K562 (cell line): ENCODE measurements around the gene PLCL2.

Experiments
- EGR1 ChIP-seq: fragments of 450-650 bp; conservative IDR thresholded peaks from 2 replicates; pipeline ENCODE4 v1.6.1; 2017; ENCODE audit warnings: mild to moderate bottlenecking
- ETV5 ChIP-seq: sonication (generic); formaldehyde crosslinking; IDR thresholded peaks from 2 replicates; pipeline ENCODE4 v1.4.0; 2020; ENCODE audit warnings: low read depth, mild to moderate bottlenecking, missing genetic modification reagents
- POLR2A ChIP-seq: fragments of 450-650 bp; conservative IDR thresholded peaks from 2 replicates; pipeline ENCODE4 v1.6.1; 2016
- POLR2AphosphoS5 ChIP-seq: IDR thresholded peaks from 2 replicates; pipeline ENCODE4 v1.6.1; 2011; ENCODE audit warnings: mild to moderate bottlenecking, low read depth, low read length, moderate library complexity; ENCODE audit not compliant: control insufficient read depth, insufficient read depth
- RFX5 ChIP-seq: IDR thresholded peaks from 2 replicates; pipeline ENCODE4 v1.6.1; 2011; ENCODE audit warnings: low read depth, mild to moderate bottlenecking, improper control_type of control experiment, low read length
- ZBTB8A ChIP-seq: fragments of 450-650 bp; IDR thresholded peaks from 2 replicates; pipeline ENCODE4 v1.6.1; 2018; ENCODE audit warnings: mild to moderate bottlenecking, moderate library complexity; ENCODE audit not compliant: partially characterized antibody
- ZNF431 ChIP-seq: sonication (generic); formaldehyde crosslinking; IDR thresholded peaks from 2 replicates; pipeline ENCODE4 v1.8.0; 2022; ENCODE audit warnings: mild to moderate bottlenecking, missing genetic modification reagents
- ZNF785 ChIP-seq: fragments of 250-450 bp; sonication (Bioruptor Pico); IDR thresholded peaks from 2 replicates; pipeline ENCODE4 v1.4.0; 2020; ENCODE audit warnings: mild to moderate bottlenecking
- TF ChIP-seq, protein P1 (sequence below), 3 experiments: IDR thresholded peaks in 2 of 3; conservative IDR thresholded peaks in 1 of 3; 2 replicates each; pipeline ENCODE4 v1.5.1; 2011 to 2012; ENCODE audit warnings: low read length in 3 of 3, mild to moderate bottlenecking in 3 of 3, control low read depth in 2 of 3, improper control_type of control experiment in 1 of 3, inconsistent platforms in 1 of 3, low read depth in 1 of 3, mixed read lengths in 1 of 3, moderate library complexity in 1 of 3; ENCODE audit not compliant: insufficient read depth in 2 of 3

DNA sequence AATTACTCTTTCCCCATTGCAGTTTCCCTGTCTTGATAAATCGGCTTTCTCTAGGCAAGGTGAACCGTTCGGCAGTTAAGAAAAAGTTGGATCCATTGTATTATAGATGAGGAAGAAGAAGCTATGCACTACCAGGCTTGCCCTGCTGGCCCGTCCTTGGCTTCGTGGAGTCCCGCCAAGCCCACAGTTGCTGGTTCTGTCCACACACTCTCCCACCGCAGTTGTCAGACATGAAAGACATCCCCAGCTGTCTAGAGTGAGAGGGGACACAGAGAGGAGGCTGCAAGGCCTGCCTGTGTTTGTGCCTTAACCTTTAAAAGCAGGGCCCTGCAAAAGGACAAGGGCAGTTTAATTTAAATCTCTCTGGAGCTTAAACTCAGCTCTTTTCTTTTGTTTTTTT is 47.2 kb upstream of the PLCL2 start:
- TF ChIP-seq ZBTB8A, result no peak
- TF ChIP-seq POLR2A, result no peak
- TF ChIP-seq, protein P1, sequence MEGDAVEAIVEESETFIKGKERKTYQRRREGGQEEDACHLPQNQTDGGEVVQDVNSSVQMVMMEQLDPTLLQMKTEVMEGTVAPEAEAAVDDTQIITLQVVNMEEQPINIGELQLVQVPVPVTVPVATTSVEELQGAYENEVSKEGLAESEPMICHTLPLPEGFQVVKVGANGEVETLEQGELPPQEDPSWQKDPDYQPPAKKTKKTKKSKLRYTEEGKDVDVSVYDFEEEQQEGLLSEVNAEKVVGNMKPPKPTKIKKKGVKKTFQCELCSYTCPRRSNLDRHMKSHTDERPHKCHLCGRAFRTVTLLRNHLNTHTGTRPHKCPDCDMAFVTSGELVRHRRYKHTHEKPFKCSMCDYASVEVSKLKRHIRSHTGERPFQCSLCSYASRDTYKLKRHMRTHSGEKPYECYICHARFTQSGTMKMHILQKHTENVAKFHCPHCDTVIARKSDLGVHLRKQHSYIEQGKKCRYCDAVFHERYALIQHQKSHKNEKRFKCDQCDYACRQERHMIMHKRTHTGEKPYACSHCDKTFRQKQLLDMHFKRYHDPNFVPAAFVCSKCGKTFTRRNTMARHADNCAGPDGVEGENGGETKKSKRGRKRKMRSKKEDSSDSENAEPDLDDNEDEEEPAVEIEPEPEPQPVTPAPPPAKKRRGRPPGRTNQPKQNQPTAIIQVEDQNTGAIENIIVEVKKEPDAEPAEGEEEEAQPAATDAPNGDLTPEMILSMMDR (IDR thresholded peaks at IDR 0.05 in 2 of 3, conservative IDR thresholded peaks at IDR 0.05 in 1 of 3; ENCODE audit: insufficient read depth in 2 of 3, low read depth in 1 of 3, low read length in 3 of 3), result no peak
- no peak for TF ChIP-seq POLR2AphosphoS5
- no peak for TF ChIP-seq ZNF785 (CRISPR knock-in tag)
- TF ChIP-seq RFX5, result no peak
- TF ChIP-seq ETV5, result no peak
- no peak for TF ChIP-seq EGR1
- TF ChIP-seq ZNF431 (CRISPR knock-in tag), result no peak
